HCT116 (cell line): ENCODE data around the gene TCF7L2.

Experiments used
- CTCF ChIP-seq, 3 experiments: fragments of 200-600 bp in 1 of 3; sonication (generic) in 1 of 3; IDR thresholded peaks in 2 of 3; conservative IDR thresholded peaks in 1 of 3; 2 replicates each; pipeline ENCODE4 v1.5.1; 2012 to 2017; ENCODE audit warnings: low read depth in 2 of 3, low read length in 2 of 3, antibody characterized with exemption in 1 of 3, borderline replicate concordance in 1 of 3, control low read depth in 1 of 3, mild to moderate bottlenecking in 1 of 3, mixed read lengths in 1 of 3, mixed run types in 1 of 3, moderate library complexity in 1 of 3; ENCODE audit not compliant: insufficient read depth in 1 of 3
- JUND ChIP-seq: IDR thresholded peaks from 2 replicates; pipeline ENCODE4 v1.6.1; 2012
- MAX ChIP-seq: IDR thresholded peaks from 2 replicates; pipeline ENCODE4 v1.6.1; 2012
- POLR2A ChIP-seq: IDR thresholded peaks from 2 replicates; pipeline ENCODE4 v1.7.0; 2011; ENCODE audit warnings: borderline replicate concordance; ENCODE audit not compliant: insufficient read depth, insufficient read length; ENCODE audit errors: extremely low read depth
- SP1 ChIP-seq: IDR thresholded peaks from 2 replicates; pipeline ENCODE4 v1.6.1; 2012; ENCODE audit warnings: low read depth
- TCF7L2 ChIP-seq: IDR thresholded peaks from 2 replicates; pipeline ENCODE4 v1.7.0; 2011; ENCODE audit warnings: borderline replicate concordance, inconsistent platforms; ENCODE audit not compliant: insufficient read depth, insufficient read length; ENCODE audit errors: extremely low read depth
- YY1 ChIP-seq: IDR thresholded peaks from 2 replicates; pipeline ENCODE4 v1.6.1; 2011; ENCODE audit warnings: low read length, low read depth, moderate library complexity, mild to moderate bottlenecking; ENCODE audit not compliant: insufficient replicate concordance; ENCODE audit errors: extremely low read depth

- no peak for TF ChIP-seq CTCF (IDR thresholded peaks at IDR 0.05 in 2 of 3, conservative IDR thresholded peaks at IDR 0.05 in 1 of 3; ENCODE audit: borderline replicate concordance in 1 of 3, insufficient read depth in 1 of 3, low read depth in 2 of 3, low read length in 2 of 3)
- no peak for TF ChIP-seq SP1
- TF ChIP-seq MAX: no peak
- no peak for TF ChIP-seq JUND
- no peak for TF ChIP-seq POLR2A
- TF ChIP-seq TCF7L2: no peak
- no peak for TF ChIP-seq YY1
Observed at GRCh38 chr10:113187063-113187777, 237.2 kb downstream of the TCF7L2 start.
